ENCODE results near the gene ICA1. TPM values are rescaled to one million over a fixed set of nuclear protein-coding genes. Genes with fewer than 3 reads are reported as not detected.
A peak's percentile ranks its signal among the peaks of the same experiment; 100 is the strongest.

The ICA1 gene
- total RNA-seq, 6 experiments from 2014 or later = not detected

DNA sequence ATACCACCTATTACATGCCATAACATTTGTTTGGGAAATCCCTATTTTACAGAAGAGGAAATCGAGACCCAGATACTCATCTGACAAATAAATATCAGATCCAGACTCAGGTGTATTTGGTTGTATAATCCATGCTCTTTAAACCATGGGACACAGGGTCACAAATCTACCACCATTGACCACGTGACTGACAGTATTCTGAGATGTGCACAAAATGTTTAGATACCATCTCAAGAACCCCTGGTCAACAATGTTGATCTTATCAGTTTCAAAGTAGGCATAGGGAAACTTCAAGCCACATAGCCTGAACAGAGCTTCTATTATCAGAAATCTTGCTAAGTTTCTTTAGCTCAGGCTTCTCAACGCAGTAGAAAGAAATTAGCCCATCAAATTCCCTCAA is 93.6 kb downstream of the ICA1 start:
- no peak for DNase-seq
- TF ChIP-seq, protein P1, sequence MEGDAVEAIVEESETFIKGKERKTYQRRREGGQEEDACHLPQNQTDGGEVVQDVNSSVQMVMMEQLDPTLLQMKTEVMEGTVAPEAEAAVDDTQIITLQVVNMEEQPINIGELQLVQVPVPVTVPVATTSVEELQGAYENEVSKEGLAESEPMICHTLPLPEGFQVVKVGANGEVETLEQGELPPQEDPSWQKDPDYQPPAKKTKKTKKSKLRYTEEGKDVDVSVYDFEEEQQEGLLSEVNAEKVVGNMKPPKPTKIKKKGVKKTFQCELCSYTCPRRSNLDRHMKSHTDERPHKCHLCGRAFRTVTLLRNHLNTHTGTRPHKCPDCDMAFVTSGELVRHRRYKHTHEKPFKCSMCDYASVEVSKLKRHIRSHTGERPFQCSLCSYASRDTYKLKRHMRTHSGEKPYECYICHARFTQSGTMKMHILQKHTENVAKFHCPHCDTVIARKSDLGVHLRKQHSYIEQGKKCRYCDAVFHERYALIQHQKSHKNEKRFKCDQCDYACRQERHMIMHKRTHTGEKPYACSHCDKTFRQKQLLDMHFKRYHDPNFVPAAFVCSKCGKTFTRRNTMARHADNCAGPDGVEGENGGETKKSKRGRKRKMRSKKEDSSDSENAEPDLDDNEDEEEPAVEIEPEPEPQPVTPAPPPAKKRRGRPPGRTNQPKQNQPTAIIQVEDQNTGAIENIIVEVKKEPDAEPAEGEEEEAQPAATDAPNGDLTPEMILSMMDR (IDR thresholded peaks at IDR 0.05) = no peak
- H3K27ac Mint-ChIP-seq = no peak overlapping the region
- H3K36me3 Mint-ChIP-seq (ENCODE audit: low read depth) = no peaks in the 10 kb centered on the region
- H3K4me1 Mint-ChIP-seq (ENCODE audit: low read depth) = no peaks in the 10 kb centered on the region
- no peaks in the 10 kb centered on the region for H3K9me3 Mint-ChIP-seq
- no peak overlapping the region for H3K4me3 Mint-ChIP-seq
- peaks cover 2% of the 10 kb centered on the region for H3K27me3 Mint-ChIP-seq (ENCODE audit: insufficient read depth)

DNA sequence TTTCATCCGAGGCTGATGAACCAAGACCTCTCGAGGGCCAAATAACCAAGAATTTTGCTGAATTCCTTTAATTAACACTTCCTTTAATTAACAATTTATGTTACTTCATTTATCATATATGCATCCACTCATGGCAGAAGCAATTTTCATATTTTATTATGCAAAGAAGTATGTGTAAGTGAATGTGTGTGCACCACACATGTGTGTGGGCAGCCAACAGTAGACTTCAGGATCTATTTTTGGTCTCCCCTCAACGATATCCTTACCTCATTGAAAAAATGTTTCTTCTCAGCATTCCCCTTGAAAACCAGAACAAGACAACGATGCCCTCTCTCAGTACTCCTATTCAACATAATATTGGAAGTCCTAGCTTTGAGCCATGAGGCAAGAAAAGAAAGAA is 96.8 kb downstream of the ICA1 start:
- Mint-ChIP-seq H3K36me3 (ENCODE audit: low read depth) (no peaks in the 10 kb centered on the region), H3K9me3 (no peaks in the 10 kb centered on the region), H3K4me1 (ENCODE audit: low read depth) (peaks cover 14% of the 10 kb centered on the region), H3K4me3 (no peak overlapping the region), H3K27ac (no peak overlapping the region), H3K27me3 (ENCODE audit: insufficient read depth) (peaks cover 2% of the 10 kb centered on the region)
- TF ChIP-seq, protein P1 (IDR thresholded peaks at IDR 0.05) = no peak
- DNase-seq = no peak

DNA sequence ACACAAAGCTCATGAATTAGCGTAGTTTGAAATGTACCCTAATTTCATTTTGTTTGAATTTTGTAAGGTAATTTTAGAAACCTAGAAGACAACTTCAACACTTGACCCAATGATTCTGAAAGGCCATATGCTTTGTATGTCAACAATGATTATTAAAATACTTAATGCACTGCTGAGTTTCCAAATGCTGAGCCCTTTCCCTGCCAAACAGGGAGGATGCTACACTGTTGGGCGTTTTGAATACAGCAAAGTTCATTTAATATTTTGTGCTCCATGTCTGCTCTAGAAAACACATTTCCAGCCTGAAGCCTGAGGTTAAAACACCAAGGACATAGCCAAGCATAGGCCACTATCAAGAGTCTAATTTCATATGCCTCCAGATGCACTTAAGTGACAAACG is 99.8 kb downstream of the ICA1 start:
- H3K36me3 Mint-ChIP-seq (ENCODE audit: low read depth) = no peaks in the 10 kb centered on the region

DNA sequence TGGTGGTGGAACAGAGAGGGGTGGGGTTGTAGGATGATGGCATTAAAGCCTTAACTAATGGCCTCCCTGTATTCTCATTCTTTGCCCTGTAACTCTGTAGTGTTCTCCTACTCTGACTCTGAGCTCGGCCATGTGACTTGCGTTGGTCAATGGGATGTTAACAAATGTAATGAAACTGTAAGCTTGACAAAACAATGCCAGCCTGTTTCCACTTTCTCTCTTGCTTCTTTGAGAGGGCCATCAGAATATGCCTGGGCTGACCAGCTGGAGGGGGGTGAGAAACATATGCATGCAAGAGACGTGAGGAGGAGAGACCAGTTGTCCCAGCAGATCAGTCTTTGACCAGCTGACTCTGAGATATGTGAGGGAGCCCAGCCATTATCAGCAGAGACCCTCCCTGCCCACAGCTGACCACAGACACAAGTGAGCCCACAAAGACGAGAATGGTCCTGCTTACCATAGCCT is 100.6 kb downstream of the ICA1 start:
- Mint-ChIP-seq H3K36me3 (ENCODE audit: low read depth) (no peaks in the 10 kb centered on the region), H3K4me3 (peak overlapping the region; percentile 75; the same call in 1 of the 2 replicates), H3K4me1 (ENCODE audit: low read depth) (peaks cover 14% of the 10 kb centered on the region), H3K27ac (no peak overlapping the region), H3K9me3 (no peaks in the 10 kb centered on the region), H3K27me3 (ENCODE audit: insufficient read depth) (peaks cover 9% of the 10 kb centered on the region)
- no peak for DNase-seq
- TF ChIP-seq, protein P1 (IDR thresholded peaks at IDR 0.05) = no peak

More for the DNA sequence above, 99.8 kb downstream of the ICA1 start:
- Mint-ChIP-seq H3K9me3 (no peaks in the 10 kb centered on the region), H3K4me3 (no peak overlapping the region), H3K4me1 (ENCODE audit: low read depth) (peaks cover 14% of the 10 kb centered on the region), H3K27ac (no peak overlapping the region), H3K27me3 (ENCODE audit: insufficient read depth) (peaks cover 8% of the 10 kb centered on the region)
- TF ChIP-seq, protein P1 (IDR thresholded peaks at IDR 0.05) = no peak
- no peak for DNase-seq

DNA sequence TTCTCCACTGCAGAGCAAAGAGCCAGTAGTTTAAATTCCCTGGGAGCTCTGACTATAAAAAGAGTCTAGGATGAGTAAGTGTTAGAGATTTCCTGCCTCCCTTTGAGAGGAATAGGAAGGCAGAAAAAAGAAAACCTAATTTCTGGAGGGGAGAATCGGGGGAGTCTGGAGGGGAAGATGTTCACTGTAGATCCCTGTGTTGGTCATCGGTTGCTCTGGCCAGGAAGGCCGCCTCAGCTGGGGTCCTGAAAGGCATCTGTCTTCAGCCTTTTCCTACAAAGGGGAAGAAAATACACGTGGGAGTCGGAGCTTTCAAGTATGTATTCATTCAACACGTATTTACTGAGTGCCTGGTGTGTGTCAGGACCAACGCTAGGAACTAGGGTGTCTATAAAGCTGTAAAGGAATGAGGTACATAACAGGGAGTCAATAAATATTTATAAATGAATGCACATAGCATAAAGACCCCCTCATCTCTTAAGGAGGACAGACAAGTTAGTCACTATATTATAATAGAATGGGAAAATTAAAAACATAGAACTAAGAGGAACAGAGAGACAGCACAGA is 101.1 kb downstream of the ICA1 start:
- H3K4me1 Mint-ChIP-seq (ENCODE audit: low read depth) = peaks cover 14% of the 10 kb centered on the region

More for the DNA sequence above, 101.1 kb downstream of the ICA1 start:
- Mint-ChIP-seq H3K27ac (peak overlapping the region; percentile 46; the same call in 1 of the 2 replicates), H3K36me3 (ENCODE audit: low read depth) (no peaks in the 10 kb centered on the region), H3K9me3 (no peaks in the 10 kb centered on the region), H3K4me3 (peak overlapping the region; percentile 75), H3K27me3 (ENCODE audit: insufficient read depth) (peaks cover 9% of the 10 kb centered on the region)
- TF ChIP-seq, protein P1 (IDR thresholded peaks at IDR 0.05) = no peak
- DNase-seq = peak; percentile 19
